Measurements from ENCODE around the gene MOB2.

- TF ChIP-seq CTCF (IDR thresholded peaks at IDR 0.05 in 4 of 5, conservative IDR thresholded peaks at IDR 0.05 in 1 of 5) (no peak), POLR2A (IDR thresholded peaks at IDR 0.05) (no peak)
Observed at GRCh38 chr11:1452744-1453143, 33.8 kb downstream of the MOB2 start.

Measured in gastrocnemius medialis (tissue), 4 donors.